Cardiac fibroblast (primary cell): Measurements from ENCODE around the gene ARHGEF4.

Experiments
- DNase-seq, 2 donors: peaks; one replicate each; pipeline versions ENCODE4 v3.0.0 to v3.0.0-alpha.2; 2010; ENCODE audit warnings: low read depth in 2 of 2
- H3K4me3 ChIP-seq, 2 donors: replicated peaks in 1 of 2; 1 replicate in 1 of 2; 2 replicates in 1 of 2; pipeline ENCODE4 v1.5.1; 2011; ENCODE audit warnings: low read depth in 2 of 2, low read length in 2 of 2, mild to moderate bottlenecking in 2 of 2, moderate library complexity in 1 of 2
- TF ChIP-seq, protein P1 (sequence below): IDR thresholded peaks from one replicate; pipeline ENCODE4 v1.5.1; 2011; ENCODE audit warnings: low read depth, mild to moderate bottlenecking, low read length, inconsistent platforms

Gene ARHGEF4

DNA sequence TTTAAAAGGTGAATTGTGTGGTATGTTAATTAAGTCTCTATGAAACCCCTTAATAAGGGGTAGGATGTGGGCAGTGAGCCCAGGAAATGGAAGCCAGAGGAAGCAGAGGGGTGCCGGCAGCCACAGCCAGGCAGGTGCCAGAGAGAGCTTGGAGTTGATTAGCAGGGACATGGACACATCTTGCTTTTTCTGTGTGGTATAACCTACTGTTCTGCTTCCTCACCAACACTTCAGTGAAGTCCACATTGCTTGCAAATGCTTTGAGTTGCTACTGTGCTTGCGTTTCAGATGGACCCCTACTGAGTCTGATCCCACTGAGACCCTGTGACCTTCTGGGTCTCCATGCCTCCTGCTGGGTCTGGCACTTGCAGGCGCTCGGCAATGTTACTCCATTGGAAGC is 30.3 kb upstream of the ARHGEF4 start:
- H3K4me3 ChIP-seq = no peak overlapping the region
- DNase-seq = no peak
- TF ChIP-seq, protein P1, sequence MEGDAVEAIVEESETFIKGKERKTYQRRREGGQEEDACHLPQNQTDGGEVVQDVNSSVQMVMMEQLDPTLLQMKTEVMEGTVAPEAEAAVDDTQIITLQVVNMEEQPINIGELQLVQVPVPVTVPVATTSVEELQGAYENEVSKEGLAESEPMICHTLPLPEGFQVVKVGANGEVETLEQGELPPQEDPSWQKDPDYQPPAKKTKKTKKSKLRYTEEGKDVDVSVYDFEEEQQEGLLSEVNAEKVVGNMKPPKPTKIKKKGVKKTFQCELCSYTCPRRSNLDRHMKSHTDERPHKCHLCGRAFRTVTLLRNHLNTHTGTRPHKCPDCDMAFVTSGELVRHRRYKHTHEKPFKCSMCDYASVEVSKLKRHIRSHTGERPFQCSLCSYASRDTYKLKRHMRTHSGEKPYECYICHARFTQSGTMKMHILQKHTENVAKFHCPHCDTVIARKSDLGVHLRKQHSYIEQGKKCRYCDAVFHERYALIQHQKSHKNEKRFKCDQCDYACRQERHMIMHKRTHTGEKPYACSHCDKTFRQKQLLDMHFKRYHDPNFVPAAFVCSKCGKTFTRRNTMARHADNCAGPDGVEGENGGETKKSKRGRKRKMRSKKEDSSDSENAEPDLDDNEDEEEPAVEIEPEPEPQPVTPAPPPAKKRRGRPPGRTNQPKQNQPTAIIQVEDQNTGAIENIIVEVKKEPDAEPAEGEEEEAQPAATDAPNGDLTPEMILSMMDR = no peak

GRCh38 chr2:130807659-130808385 is 28.9 kb upstream of the ARHGEF4 start:
- no peak overlapping the region for H3K4me3 ChIP-seq
- DNase-seq = no peak
- TF ChIP-seq, protein P1 = no peak

DNA sequence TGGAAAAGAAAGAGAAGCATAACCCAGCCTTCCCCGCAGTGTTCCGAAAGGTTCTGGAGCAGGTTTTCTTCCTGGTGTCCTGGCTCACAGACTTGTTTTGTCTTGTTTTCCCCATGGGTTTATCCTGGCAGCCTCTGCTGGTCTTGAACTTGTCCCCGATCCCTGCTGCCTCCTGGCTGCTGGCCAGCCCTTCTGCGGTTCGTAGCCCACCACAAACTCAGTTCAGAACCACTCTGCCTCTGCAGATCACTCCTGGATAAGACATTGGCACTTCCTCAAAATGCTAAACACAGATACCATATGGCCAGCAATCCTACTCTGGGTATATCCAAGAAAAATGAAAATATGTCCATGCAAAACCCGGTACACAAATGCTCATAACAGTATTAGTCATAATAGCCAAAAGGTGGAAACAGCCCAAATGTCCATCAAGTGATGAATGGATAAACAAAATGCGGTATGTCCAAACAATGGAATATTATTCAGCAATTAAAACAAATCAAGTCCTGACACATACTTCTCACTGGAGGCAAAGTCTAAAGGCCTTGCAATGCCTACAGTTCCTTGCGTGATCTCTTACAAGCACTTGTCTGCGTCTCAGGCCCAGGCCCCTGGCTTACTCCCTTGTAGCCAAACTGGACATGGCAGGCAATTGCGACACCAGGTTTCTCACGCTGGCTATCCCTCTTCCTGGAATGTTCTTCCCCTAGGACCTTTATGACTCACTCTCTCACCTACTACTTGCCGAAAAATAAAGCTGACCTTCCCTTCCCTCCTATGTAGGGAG is 28.0 kb upstream of the ARHGEF4 start:
- no peak overlapping the region for H3K4me3 ChIP-seq
- TF ChIP-seq, protein P1 = no peak
- DNase-seq = peak; percentile 19 to 24

- TF ChIP-seq, protein P1 = no peak
- DNase-seq = no peak
- H3K4me3 ChIP-seq = no peak overlapping the region
Observed at GRCh38 chr2:130810490-130810889, 26.2 kb upstream of the ARHGEF4 start.

DNA sequence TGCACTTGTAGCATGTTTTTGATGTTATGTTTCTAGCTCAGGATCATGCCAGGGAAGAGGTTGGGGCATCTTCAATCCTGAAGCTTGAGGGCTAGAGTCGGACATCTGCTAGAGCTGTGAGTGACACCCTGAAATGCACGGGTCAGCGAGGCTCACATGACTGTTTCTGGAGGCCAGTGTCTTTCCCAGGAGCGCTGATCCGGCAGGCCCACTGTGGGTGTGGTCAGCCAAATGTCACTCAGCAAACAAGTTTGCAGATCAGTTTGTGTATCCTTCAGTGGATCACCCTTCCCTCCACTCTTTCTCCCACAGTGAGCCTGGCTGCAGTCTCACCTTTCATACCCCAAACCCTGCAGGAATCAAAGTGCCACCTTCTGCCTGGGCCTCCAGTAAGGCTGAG is 23.0 kb upstream of the ARHGEF4 start:
- no peak for DNase-seq
- TF ChIP-seq, protein P1 = no peak
- no peak overlapping the region for H3K4me3 ChIP-seq

DNA sequence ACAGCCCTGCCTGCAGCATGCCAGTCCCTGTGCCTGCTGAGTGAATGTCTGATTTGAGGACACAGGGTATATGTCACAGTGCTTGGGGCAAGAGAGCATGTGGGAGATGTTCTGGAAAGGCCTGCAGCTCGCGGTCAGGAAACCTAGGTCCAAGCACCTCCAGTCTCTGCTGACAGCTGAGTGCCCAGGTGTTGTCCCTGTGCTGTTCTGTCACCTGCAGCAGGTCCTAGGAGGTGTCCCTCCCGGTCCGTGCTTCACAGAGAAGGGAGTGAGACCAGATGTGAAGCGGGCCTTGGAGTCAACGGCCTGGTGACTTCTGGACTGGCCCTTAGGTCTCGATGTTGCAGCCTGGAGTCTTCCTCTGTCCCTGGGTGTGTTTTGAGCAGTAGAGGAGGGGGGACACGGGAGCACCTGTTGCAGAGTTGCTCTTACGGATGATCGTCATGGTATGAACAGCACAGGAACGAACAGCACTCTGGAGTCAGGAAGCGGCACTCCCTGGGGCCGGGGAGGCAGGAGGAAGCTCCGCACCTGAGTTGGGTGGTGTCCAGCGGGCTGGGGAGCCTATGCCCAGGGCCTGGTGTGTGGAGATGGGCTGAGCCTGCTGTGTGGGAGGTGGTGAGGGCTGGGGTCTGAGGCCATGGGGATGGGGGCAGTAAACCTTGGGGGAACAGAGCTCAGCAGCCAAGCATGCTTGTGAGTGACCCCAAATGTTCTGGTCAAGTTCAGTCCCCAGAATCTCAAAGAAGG is 21.6 kb upstream of the ARHGEF4 start:
- DNase-seq = no peak
- H3K4me3 ChIP-seq = no peak overlapping the region
- TF ChIP-seq, protein P1 = no peak
